HepG2 (cell line): ENCODE data around the gene PTPRN. TPM values are rescaled to one million over a fixed set of nuclear protein-coding genes. Genes with fewer than 3 reads are reported as not detected.

Source experiments
- CSRNP1 ChIP-seq: sonication (generic); formaldehyde crosslinking; IDR thresholded peaks from 2 replicates; pipeline ENCODE4 v1.8.1; 2023; ENCODE audit warnings: mild to moderate bottlenecking, missing genetic modification reagents
- SAFB2 ChIP-seq: sonication (generic); formaldehyde crosslinking; IDR thresholded peaks from 2 replicates; pipeline ENCODE4 v1.5.1; 2020; ENCODE audit warnings: missing genetic modification reagents, low read depth, mild to moderate bottlenecking, borderline replicate concordance
- SP140L ChIP-seq: sonication (generic); formaldehyde crosslinking; IDR thresholded peaks from 2 replicates; pipeline ENCODE4 v1.4.0; 2020; ENCODE audit warnings: missing genetic modification reagents, borderline replicate concordance
- ZHX2 ChIP-seq, 2 experiments: sonication (generic) in 1 of 2; formaldehyde crosslinking in 1 of 2; IDR thresholded peaks; 2 replicates each; pipeline versions ENCODE4 v1.6.1 to v1.9.0; 2014 to 2022; ENCODE audit warnings: antibody characterized with exemption in 1 of 2, borderline replicate concordance in 1 of 2, inconsistent platforms in 1 of 2, low read depth in 1 of 2, missing genetic modification reagents in 1 of 2
- ZNF256 ChIP-seq: sonication (generic); formaldehyde crosslinking; conservative IDR thresholded peaks from 2 replicates; pipeline ENCODE4 v1.4.0; 2020; ENCODE audit warnings: missing genetic modification reagents
- polyA plus RNA-seq, 8 experiments: library from polyadenylated mRNA; depleted of rRNA in 3 of 8; stranded (reverse) in 7 of 8; unstranded in 1 of 8; fragments of >200 nt; fragmentation: Illumina TruSeq in 4 of 8; extraction: Trizol in 4 of 8; gene quantifications; 2 replicates each; pipeline versions ENCODE4 v1.2.1 to v1.2.3, GENCODE V29; 2011 to 2016; ENCODE audit warnings: low read depth in 4 of 8, missing spikeins in 1 of 8, mixed read lengths in 1 of 8; ENCODE audit not compliant: insufficient read depth in 1 of 8
- total RNA-seq, 5 experiments: library from RNA; depleted of rRNA; stranded (reverse); fragments of >200 nt; fragmentation: Illumina TruSeq; extraction: Trizol; gene quantifications; 2 replicates each; pipeline ENCODE4 v1.2.3, GENCODE V29; 2016; ENCODE audit warnings: low read depth in 1 of 5
- TF ChIP-seq, protein P1 (sequence below): sonication (generic); formaldehyde crosslinking; IDR thresholded peaks from 2 replicates; pipeline ENCODE4 v1.5.0; 2020; ENCODE audit warnings: mild to moderate bottlenecking, missing genetic modification reagents
- TF ChIP-seq, protein P2 (sequence below): sonication (generic); formaldehyde crosslinking; IDR thresholded peaks from 2 replicates; pipeline ENCODE4 v1.4.0; 2020; ENCODE audit warnings: missing genetic modification reagents, borderline replicate concordance

The PTPRN gene
- total and polyA plus RNA-seq, 2 of the 13 experiments (the other 11 are each of a cell fraction or from before 2014, with no cell fraction given) = 0.26 TPM; not detected in 1

DNA sequence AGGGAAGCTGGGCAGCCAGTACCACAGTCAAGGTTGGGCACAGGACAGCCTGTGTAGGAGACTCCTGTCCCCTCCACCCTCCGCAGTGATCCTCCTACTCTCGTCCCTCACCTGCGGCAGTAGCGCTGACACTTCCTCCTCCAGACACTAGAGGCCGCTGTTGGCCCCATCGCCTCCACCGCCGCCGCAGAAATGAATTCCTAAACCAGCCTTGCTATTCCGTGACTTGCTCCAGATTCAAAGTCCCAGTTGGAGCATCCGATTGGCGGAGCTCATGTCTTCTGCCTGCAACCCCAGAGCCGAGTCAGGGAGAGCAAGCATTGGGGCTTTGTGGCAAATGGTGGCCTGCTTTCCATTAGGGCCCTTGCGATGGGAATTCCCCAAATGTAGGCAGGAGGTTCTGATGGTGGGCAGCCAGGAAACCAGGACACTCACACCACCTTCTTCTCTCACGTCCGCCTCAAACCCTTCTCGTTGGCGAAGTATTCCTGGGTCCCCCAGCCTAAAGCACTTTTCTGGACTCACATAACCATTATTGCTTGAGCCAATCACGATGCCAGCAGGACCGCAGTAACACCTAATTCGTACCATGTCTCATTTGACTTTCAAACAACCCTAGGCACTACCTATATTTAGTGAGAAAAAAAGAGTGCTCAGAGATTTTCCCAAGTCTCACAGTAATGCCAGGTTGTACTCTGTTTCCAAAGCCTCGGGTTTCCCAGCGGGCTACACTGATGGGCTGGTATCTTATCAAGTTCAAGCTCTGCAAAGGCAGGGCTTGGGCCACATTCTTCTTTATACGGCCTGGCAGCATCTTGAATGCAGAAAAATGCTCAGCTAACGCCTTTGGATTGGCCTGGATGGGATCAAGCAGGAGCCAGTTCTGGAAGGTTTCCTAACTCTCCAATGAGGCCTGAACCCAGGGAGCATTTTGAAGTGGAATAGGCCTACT, 31.2 kb downstream of the PTPRN start (continued):
- TF ChIP-seq ZHX2 (IDR thresholded peaks at IDR 0.05; ENCODE audit: low read depth) = peak; percentile 33; the same call in 1 of the 2 replicates
- TF ChIP-seq ZHX2 (CRISPR knock-in tag; IDR thresholded peaks at IDR 0.05; ENCODE audit: borderline replicate concordance) = no peak
- no peak for TF ChIP-seq SP140L
- TF ChIP-seq, protein P1, sequence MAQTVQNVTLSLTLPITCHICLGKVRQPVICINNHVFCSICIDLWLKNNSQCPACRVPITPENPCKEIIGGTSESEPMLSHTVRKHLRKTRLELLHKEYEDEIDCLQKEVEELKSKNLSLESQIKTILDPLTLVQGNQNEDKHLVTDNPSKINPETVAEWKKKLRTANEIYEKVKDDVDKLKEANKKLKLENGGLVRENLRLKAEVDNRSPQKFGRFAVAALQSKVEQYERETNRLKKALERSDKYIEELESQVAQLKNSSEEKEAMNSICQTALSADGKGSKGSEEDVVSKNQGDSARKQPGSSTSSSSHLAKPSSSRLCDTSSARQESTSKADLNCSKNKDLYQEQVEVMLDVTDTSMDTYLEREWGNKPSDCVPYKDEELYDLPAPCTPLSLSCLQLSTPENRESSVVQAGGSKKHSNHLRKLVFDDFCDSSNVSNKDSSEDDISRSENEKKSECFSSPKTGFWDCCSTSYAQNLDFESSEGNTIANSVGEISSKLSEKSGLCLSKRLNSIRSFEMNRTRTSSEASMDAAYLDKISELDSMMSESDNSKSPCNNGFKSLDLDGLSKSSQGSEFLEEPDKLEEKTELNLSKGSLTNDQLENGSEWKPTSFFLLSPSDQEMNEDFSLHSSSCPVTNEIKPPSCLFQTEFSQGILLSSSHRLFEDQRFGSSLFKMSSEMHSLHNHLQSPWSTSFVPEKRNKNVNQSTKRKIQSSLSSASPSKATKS (CRISPR knock-in tag) = no peak
- TF ChIP-seq SAFB2 (CRISPR knock-in tag) = no peak
- TF ChIP-seq CSRNP1 (CRISPR knock-in tag) = no peak
- no peak for TF ChIP-seq ZNF256 (CRISPR knock-in tag)
- TF ChIP-seq, protein P2, sequence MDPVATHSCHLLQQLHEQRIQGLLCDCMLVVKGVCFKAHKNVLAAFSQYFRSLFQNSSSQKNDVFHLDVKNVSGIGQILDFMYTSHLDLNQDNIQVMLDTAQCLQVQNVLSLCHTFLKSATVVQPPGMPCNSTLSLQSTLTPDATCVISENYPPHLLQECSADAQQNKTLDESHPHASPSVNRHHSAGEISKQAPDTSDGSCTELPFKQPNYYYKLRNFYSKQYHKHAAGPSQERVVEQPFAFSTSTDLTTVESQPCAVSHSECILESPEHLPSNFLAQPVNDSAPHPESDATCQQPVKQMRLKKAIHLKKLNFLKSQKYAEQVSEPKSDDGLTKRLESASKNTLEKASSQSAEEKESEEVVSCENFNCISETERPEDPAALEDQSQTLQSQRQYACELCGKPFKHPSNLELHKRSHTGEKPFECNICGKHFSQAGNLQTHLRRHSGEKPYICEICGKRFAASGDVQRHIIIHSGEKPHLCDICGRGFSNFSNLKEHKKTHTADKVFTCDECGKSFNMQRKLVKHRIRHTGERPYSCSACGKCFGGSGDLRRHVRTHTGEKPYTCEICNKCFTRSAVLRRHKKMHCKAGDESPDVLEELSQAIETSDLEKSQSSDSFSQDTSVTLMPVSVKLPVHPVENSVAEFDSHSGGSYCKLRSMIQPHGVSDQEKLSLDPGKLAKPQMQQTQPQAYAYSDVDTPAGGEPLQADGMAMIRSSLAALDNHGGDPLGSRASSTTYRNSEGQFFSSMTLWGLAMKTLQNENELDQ (CRISPR knock-in tag) = no peak
